ENCODE data around the gene PITPNC1. TPM values are rescaled to one million over a fixed set of nuclear protein-coding genes. Genes with fewer than 3 reads are reported as not detected.

PITPNC1 gene
- total RNA-seq, 3 donors from 2014 or later = 11.0 to 17.7 (median 14.8) TPM

DNA sequence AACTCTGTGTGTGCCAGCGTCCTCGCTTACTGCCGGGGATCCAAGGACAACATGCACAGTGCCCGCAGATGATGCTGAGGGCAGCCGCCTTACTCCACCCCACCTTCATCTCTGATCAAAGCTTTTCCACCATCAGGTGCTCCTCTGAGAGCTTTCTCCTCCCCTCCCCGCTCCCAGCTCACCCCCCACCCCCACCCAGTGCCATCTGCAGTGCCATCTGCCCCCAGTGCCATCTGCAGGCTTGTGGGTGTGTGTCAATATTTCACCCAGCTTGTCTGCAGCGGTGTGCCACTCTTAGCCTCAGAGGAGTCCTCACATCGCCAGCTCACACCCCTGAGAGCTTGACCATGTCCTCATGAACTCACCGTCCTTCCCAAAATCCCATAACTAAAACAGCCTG, 242.5 kb downstream of the PITPNC1 start:
- Histone ChIP-seq H3K27me3 (no peaks in the 10 kb centered on the region), H3K36me3 (no peaks in the 10 kb centered on the region), H3K4me1 (peaks cover 0 to 7% of the 10 kb centered on the region in 2 donors), H3K27ac (no peak overlapping the region), H3K9me3 (no peaks in the 10 kb centered on the region), H3K4me3 (no peak overlapping the region)
- intact Hi-C loops (cut with DNase I; ENCODE audit: low total_unique reads) = no loop called here
- TF ChIP-seq POLR2A (IDR thresholded peaks at IDR 0.05) (no peak), POLR2AphosphoS5 (IDR thresholded peaks at IDR 0.05) (no peak)
- TF ChIP-seq, protein P1, sequence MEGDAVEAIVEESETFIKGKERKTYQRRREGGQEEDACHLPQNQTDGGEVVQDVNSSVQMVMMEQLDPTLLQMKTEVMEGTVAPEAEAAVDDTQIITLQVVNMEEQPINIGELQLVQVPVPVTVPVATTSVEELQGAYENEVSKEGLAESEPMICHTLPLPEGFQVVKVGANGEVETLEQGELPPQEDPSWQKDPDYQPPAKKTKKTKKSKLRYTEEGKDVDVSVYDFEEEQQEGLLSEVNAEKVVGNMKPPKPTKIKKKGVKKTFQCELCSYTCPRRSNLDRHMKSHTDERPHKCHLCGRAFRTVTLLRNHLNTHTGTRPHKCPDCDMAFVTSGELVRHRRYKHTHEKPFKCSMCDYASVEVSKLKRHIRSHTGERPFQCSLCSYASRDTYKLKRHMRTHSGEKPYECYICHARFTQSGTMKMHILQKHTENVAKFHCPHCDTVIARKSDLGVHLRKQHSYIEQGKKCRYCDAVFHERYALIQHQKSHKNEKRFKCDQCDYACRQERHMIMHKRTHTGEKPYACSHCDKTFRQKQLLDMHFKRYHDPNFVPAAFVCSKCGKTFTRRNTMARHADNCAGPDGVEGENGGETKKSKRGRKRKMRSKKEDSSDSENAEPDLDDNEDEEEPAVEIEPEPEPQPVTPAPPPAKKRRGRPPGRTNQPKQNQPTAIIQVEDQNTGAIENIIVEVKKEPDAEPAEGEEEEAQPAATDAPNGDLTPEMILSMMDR (IDR thresholded peaks at IDR 0.05) = no peak
- DNase-seq (ENCODE audit: low spot score in 2 of 2) = no peak

DNA sequence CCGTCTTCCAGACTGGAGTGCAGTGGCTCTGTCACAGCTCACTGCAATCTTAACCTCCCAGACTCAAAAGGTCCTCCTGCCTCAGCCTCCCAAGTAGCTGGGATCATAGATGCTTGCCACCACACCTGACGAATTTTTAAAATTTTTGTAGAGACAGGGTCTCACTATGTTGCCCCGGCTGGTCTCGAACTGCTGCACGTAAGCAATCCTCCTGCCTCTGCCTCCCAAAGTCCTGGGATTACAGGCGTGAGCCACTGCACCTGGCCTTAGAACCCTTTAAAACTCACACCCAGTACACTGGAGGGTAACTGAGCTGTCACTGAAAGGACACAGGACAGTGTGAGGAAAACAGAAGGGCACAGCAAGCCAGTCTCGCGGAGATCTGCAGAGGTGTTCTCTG, 243.0 kb downstream of the PITPNC1 start:
- Histone ChIP-seq H3K27me3 (no peaks in the 10 kb centered on the region), H3K36me3 (no peaks in the 10 kb centered on the region), H3K9me3 (no peaks in the 10 kb centered on the region), H3K27ac (no peak overlapping the region), H3K4me3 (no peak overlapping the region), H3K4me1 (peaks cover 0 to 7% of the 10 kb centered on the region in 2 donors)
- intact Hi-C loops (cut with DNase I; ENCODE audit: low total_unique reads) = loop anchor here (10.0 kb wide), 1 partner anchor 1625 kb away; no protein-coding TSS in a partner anchor
- TF ChIP-seq POLR2AphosphoS5 (IDR thresholded peaks at IDR 0.05) (no peak), POLR2A (IDR thresholded peaks at IDR 0.05) (no peak)
- TF ChIP-seq, protein P1 (IDR thresholded peaks at IDR 0.05) = no peak
- DNase-seq (ENCODE audit: low spot score in 2 of 2) = no peak

DNA sequence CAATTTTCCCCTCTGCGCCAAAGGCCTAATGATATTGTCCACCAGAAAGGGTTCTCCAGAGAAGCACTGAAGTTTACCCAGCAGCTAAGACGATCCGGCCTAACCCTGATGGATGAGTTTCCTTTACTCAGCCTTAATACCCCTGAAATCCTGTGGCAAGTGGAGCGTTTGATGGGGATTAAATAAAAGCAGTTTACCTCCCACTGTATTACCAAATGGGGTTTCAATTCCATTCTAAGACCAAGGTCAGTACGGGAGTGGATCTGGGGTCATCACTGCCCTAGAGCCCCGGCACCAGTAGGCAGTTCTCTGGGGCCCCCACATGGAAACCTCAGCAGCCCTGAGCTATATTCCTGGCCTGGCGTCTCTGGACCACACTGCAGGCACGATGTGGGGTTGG, 243.6 kb downstream of the PITPNC1 start:
- Histone ChIP-seq H3K9me3 (no peaks in the 10 kb centered on the region), H3K27ac (no peak overlapping the region), H3K4me1 (peaks cover 0 to 7% of the 10 kb centered on the region in 2 donors), H3K36me3 (no peaks in the 10 kb centered on the region), H3K4me3 (no peak overlapping the region), H3K27me3 (no peaks in the 10 kb centered on the region)
- DNase-seq (ENCODE audit: low spot score in 2 of 2) = no peak
- TF ChIP-seq POLR2A (IDR thresholded peaks at IDR 0.05) (no peak), POLR2AphosphoS5 (IDR thresholded peaks at IDR 0.05) (no peak)
- TF ChIP-seq, protein P1 (IDR thresholded peaks at IDR 0.05) = no peak
- intact Hi-C loops (cut with DNase I; ENCODE audit: low total_unique reads) = loop anchor here (10.0 kb wide), 1 partner anchor 1626 kb away; no protein-coding TSS in a partner anchor

DNA sequence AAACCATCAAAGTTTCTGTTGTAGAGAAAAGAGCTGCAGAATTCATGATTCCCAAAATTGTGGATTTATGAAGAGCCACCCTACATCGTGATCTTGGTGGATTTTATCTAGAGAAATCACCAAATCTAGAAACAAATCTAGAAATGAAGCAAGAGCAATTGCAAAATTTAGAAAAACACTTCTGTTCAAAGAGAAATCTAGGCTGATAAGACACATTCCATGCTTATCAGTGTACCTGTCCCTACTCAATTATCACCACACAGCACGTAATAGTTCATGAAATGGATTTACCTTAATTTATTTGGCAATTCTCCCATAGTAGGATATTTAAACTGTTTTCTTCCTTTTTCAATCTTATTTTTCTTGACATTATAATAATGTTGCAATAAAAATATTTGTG, 246.7 kb downstream of the PITPNC1 start:
- Histone ChIP-seq H3K4me3 (no peak overlapping the region), H3K4me1 (no peaks in the 10 kb centered on the region), H3K27me3 (no peaks in the 10 kb centered on the region), H3K9me3 (no peaks in the 10 kb centered on the region), H3K27ac (no peak overlapping the region), H3K36me3 (no peaks in the 10 kb centered on the region)
- TF ChIP-seq POLR2AphosphoS5 (IDR thresholded peaks at IDR 0.05) (no peak), POLR2A (IDR thresholded peaks at IDR 0.05) (no peak)
- TF ChIP-seq, protein P1 (IDR thresholded peaks at IDR 0.05) = no peak
- intact Hi-C loops (cut with DNase I; ENCODE audit: low total_unique reads) = loop anchor here (10.0 kb wide), 1 partner anchor 1629 kb away; no protein-coding TSS in a partner anchor
- no peak for DNase-seq (ENCODE audit: low spot score in 2 of 2)

DNA sequence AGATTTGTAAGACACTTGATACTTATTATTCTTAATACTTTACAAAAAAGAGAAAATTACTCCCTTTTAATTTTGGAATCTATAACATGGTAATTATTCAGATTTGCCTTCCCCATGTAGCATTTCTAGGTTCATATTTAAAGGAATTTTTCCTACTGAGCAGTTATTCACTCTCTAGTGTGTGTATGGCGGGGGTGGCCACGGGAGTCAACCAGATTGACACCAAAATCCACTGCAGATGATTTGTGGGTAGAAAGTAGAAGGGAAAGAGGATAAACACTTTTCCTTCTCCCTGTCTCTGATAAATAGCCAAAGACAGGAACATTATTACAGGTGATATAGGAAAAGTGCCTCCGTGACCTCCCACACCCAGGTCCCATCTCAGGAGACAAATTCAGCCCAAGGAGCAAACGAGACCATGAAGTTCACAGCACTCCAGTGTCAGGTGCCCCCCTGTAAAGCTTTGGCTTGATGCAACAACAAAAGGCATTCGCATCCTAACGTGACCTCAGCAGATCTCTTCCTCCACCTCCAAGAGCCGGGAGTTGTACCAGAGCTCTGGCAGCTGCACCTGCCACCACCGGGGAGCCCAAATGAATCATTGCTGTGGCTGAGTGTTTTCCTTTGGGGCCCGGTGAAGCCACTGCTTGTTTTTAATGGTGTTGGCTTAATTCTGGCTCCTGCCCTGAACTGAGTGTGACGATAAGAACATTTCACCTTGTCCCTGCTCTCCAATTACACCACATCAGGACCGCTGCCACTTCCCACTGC, 248.0 kb downstream of the PITPNC1 start:
- H3K36me3 ChIP-seq = no peaks in the 10 kb centered on the region
- H3K27ac ChIP-seq = no peak overlapping the region
- no peak overlapping the region for H3K4me3 ChIP-seq
- intact Hi-C loops (cut with DNase I; ENCODE audit: low total_unique reads) = loop anchor here (10.0 kb wide), 1 partner anchor 1630 kb away; no protein-coding TSS in a partner anchor
- H3K4me1 ChIP-seq = no peaks in the 10 kb centered on the region
- DNase-seq (ENCODE audit: low spot score in 2 of 2) = no peak
- TF ChIP-seq, protein P1 (IDR thresholded peaks at IDR 0.05) = no peak
- TF ChIP-seq POLR2AphosphoS5 (IDR thresholded peaks at IDR 0.05) (no peak), POLR2A (IDR thresholded peaks at IDR 0.05) (no peak)
- H3K9me3 ChIP-seq = no peaks in the 10 kb centered on the region
- H3K27me3 ChIP-seq = no peaks in the 10 kb centered on the region

All from breast epithelium (tissue), 4 donors.